H9 (cell line): ENCODE data around the gene SPATA20. TPM values are rescaled to one million over a fixed set of nuclear protein-coding genes. Genes with fewer than 3 reads are reported as not detected.

Experiments used
- DNase-seq: peaks from one replicate; pipeline ENCODE4 v3.0.0-alpha.2; 2017
- H2AFZ ChIP-seq: one replicate; pipeline ENCODE4 v1.6.1; 2013; ENCODE audit warnings: mild to moderate bottlenecking, low read length, control low read depth, moderate library complexity
- H2AK5ac ChIP-seq: 2 replicates; pipeline ENCODE4 v1.6.1; 2013; ENCODE audit warnings: low read length, control low read depth, mixed read lengths; ENCODE audit not compliant: insufficient read length
- H2BK120ac ChIP-seq: one replicate; pipeline ENCODE4 v1.6.1; 2013; ENCODE audit warnings: low read depth, mild to moderate bottlenecking, low read length, control low read depth, inconsistent platforms; ENCODE audit not compliant: poor library complexity, severe bottlenecking
- H2BK12ac ChIP-seq: 2 replicates; pipeline ENCODE4 v1.6.1; 2013; ENCODE audit warnings: low read length, control low read depth, mixed read lengths, low read depth; ENCODE audit not compliant: insufficient read length
- H2BK15ac ChIP-seq: 2 replicates; pipeline ENCODE4 v1.6.1; 2013; ENCODE audit warnings: low read depth, low read length, control low read depth
- H2BK20ac ChIP-seq: one replicate; pipeline ENCODE4 v1.6.1; 2013; ENCODE audit warnings: low read depth, mild to moderate bottlenecking, low read length, control low read depth, inconsistent platforms; ENCODE audit not compliant: poor library complexity, severe bottlenecking
- H2BK5ac ChIP-seq: 2 replicates; pipeline ENCODE4 v1.6.1; 2013; ENCODE audit warnings: low read length, control low read depth, mixed read lengths; ENCODE audit not compliant: insufficient read length
- H3K14ac ChIP-seq: 2 replicates; pipeline ENCODE4 v1.6.1; 2013; ENCODE audit warnings: low read length, control low read depth; ENCODE audit not compliant: insufficient read depth
- H3K18ac ChIP-seq: 2 replicates; pipeline ENCODE4 v1.6.1; 2013; ENCODE audit warnings: low read depth, mild to moderate bottlenecking, mixed read lengths, low read length, control low read depth; ENCODE audit not compliant: insufficient read length
- H3K23ac ChIP-seq: 2 replicates; pipeline ENCODE4 v1.6.1; 2013; ENCODE audit warnings: low read length, control low read depth, mixed read lengths, low read depth; ENCODE audit not compliant: insufficient read length
- H3K23me2 ChIP-seq: 2 replicates; pipeline ENCODE4 v1.6.1; 2013; ENCODE audit warnings: low read depth, mild to moderate bottlenecking, mixed read lengths, low read length, control low read depth; ENCODE audit not compliant: insufficient read length, poor library complexity, severe bottlenecking
- H3K27ac ChIP-seq: 2 replicates; pipeline ENCODE4 v1.5.1; 2013; ENCODE audit warnings: low read length, control low read depth, mixed read lengths, low read depth; ENCODE audit not compliant: insufficient read length
- H3K27me3 ChIP-seq: 2 replicates; pipeline ENCODE4 v1.6.1; 2013; ENCODE audit warnings: low read length, control low read depth, inconsistent platforms; ENCODE audit not compliant: insufficient read depth
- H3K4ac ChIP-seq: 2 replicates; pipeline ENCODE4 v1.6.1; 2013; ENCODE audit warnings: low read depth, mild to moderate bottlenecking, control low read depth, inconsistent platforms, low read length, moderate library complexity
- H3K4me1 ChIP-seq: 2 replicates; pipeline ENCODE4 v1.6.1; 2013; ENCODE audit warnings: low read length, control low read depth, inconsistent platforms; ENCODE audit not compliant: insufficient read depth
- H3K4me2 ChIP-seq: 2 replicates; pipeline ENCODE4 v1.6.1; 2013; ENCODE audit warnings: low read length, control low read depth, mixed read lengths; ENCODE audit not compliant: insufficient read length, insufficient read depth
- H3K56ac ChIP-seq: 2 replicates; pipeline ENCODE4 v1.6.1; 2013; ENCODE audit warnings: low read depth, mild to moderate bottlenecking, mixed read lengths, low read length, control low read depth; ENCODE audit not compliant: insufficient read length
- H3K79me1 ChIP-seq: 2 replicates; pipeline ENCODE4 v1.6.1; 2013; ENCODE audit warnings: low read depth, mild to moderate bottlenecking, moderate library complexity, low read length, control low read depth, inconsistent platforms; ENCODE audit not compliant: insufficient read depth, poor library complexity, severe bottlenecking
- H3K79me2 ChIP-seq: 2 replicates; pipeline ENCODE4 v1.6.1; 2013; ENCODE audit warnings: low read length, control low read depth, inconsistent platforms; ENCODE audit not compliant: insufficient read depth
- H3K9ac ChIP-seq: 2 replicates; pipeline ENCODE4 v1.6.1; 2013; ENCODE audit warnings: low read length, control low read depth, mixed read lengths; ENCODE audit not compliant: insufficient read length; ENCODE audit errors: extremely low read depth
- H3K9me3 ChIP-seq: one replicate; pipeline ENCODE4 v1.6.1; 2013; ENCODE audit warnings: low read depth, low read length, inconsistent platforms; ENCODE audit not compliant: control insufficient read depth
- H3T11ph ChIP-seq: one replicate; pipeline ENCODE4 v1.6.1; 2013; ENCODE audit warnings: mild to moderate bottlenecking, low read length, control low read depth, inconsistent platforms
- H4K20me1 ChIP-seq: one replicate; pipeline ENCODE4 v1.6.1; 2013; ENCODE audit not compliant: control insufficient read depth, insufficient read length, insufficient read depth
- H4K5ac ChIP-seq: 2 replicates; pipeline ENCODE4 v1.6.1; 2013; ENCODE audit warnings: low read depth, mild to moderate bottlenecking, mixed read lengths, low read length, control low read depth; ENCODE audit not compliant: insufficient read length
- H4K8ac ChIP-seq: replicated peaks from 2 replicates; pipeline ENCODE4 v1.6.1; 2013; ENCODE audit warnings: low read length, control low read depth, mixed read lengths, low read depth; ENCODE audit not compliant: insufficient read length
- H4K91ac ChIP-seq: 2 replicates; pipeline ENCODE4 v1.6.1; 2013; ENCODE audit warnings: low read depth, mild to moderate bottlenecking, moderate library complexity, mixed read lengths, low read length, control low read depth; ENCODE audit not compliant: insufficient read length
- H3K27ac Mint-ChIP-seq, 3 experiments: 2 replicates in 2 of 3; 3 replicates in 1 of 3; pipeline ENCODE4 v1.8.0; 2020 to 2021; ENCODE audit warnings: mixed read lengths in 3 of 3, mild to moderate bottlenecking in 1 of 3, moderate library complexity in 1 of 3
- H3K27me3 Mint-ChIP-seq: 2 replicates; pipeline ENCODE4 v1.8.0; 2021; ENCODE audit warnings: low read depth, mild to moderate bottlenecking, moderate library complexity, mixed read lengths
- H3K36me3 Mint-ChIP-seq, 3 experiments: 2 replicates in 2 of 3; 3 replicates in 1 of 3; pipeline ENCODE4 v1.8.0; 2020 to 2021; ENCODE audit warnings: low read depth in 3 of 3, mixed read lengths in 3 of 3; ENCODE audit not compliant: insufficient read depth in 1 of 3
- H3K4me1 Mint-ChIP-seq, 2 experiments: 2 replicates each; pipeline ENCODE4 v1.8.0; 2020; ENCODE audit warnings: mixed read lengths in 2 of 2
- H3K4me3 Mint-ChIP-seq, 2 experiments: 2 replicates in 1 of 2; 3 replicates in 1 of 2; pipeline ENCODE4 v1.8.0; 2020 to 2021; ENCODE audit warnings: mild to moderate bottlenecking in 2 of 2, mixed read lengths in 2 of 2, moderate library complexity in 1 of 2
- H3K9me3 Mint-ChIP-seq, 2 experiments: 2 replicates in 1 of 2; 3 replicates in 1 of 2; pipeline ENCODE4 v1.8.0; 2020; ENCODE audit warnings: mild to moderate bottlenecking in 2 of 2, mixed read lengths in 2 of 2, moderate library complexity in 1 of 2
- CTCF ChIP-seq: fragments of 200-600 bp; sonication (generic); conservative IDR thresholded peaks from 3 replicates; pipeline ENCODE4 v1.8.0; 2021; ENCODE audit warnings: antibody characterized with exemption, mild to moderate bottlenecking
- WGBS: extraction: QIAGEN DNeasy Blood & Tissue Kit; methylation state at CpG from one replicate; pipeline ENCODE4 v1.1.7; 2013; ENCODE audit warnings: missing lambda C conversion rate, low lambda C conversion rate, mixed read lengths; ENCODE audit not compliant: insufficient read length; ENCODE audit errors: extremely low coverage; 5-methylcytosine and 5-hydroxymethylcytosine counted together
- total RNA-seq: library from RNA; stranded (reverse); gene quantifications from 2 replicates; pipeline ENCODE4 v1.2.1, GENCODE V29; 2021

SPATA20 gene
- total RNA-seq, 1 experiment from 2014 or later: 23.9 TPM

DNA sequence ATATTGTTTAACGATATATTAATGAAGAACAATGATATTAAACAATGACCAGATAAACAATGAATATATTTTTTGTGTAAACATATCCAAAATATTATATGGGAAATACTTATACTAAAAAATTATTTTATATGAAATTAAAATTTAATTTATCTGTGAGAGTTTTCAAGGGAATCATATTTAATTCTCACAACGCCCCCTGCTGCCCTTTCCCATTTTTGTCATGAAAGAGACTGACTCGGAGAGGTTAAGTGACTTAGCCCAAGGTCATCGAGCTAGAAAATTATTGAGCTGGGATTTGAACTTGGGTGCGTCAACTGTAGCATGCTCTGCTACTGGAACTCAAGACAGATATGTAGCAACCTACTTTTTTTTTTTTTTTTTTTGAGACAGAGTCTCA is 45.9 kb upstream of the SPATA20 start:
- peaks cover 8% of the 10 kb centered on the region in 2 experiments for H3K4me1 Mint-ChIP-seq
- Histone ChIP-seq H3K18ac (no peak overlapping the region), H2BK12ac (no peak overlapping the region), H2AFZ (no peak overlapping the region), H3K4me1 (peaks cover 3% of the 10 kb centered on the region; the same call in 1 of the 2 replicates), H2BK15ac (no peak overlapping the region), H2BK120ac (no peak overlapping the region), H3K27me3 (no peaks in the 10 kb centered on the region; the same call in 1 of the 2 replicates), H2AK5ac (no peak overlapping the region), H2BK20ac (no peak overlapping the region), H3K14ac (no peak overlapping the region), H3K79me1 (no peaks in the 10 kb centered on the region), H4K8ac (no peak overlapping the region), H4K20me1 (no peaks in the 10 kb centered on the region), H3K23ac (no peak overlapping the region), H4K91ac (no peak overlapping the region), H3K4ac (no peak overlapping the region), H2BK5ac (no peak overlapping the region), H3K23me2 (no peaks in the 10 kb centered on the region), H4K5ac (no peak overlapping the region), H3K79me2 (no peaks in the 10 kb centered on the region), H3T11ph (no peak overlapping the region), H3K56ac (no peak overlapping the region), H3K9ac (no peak overlapping the region), H3K27ac (no peak overlapping the region), H3K4me2 (no peak overlapping the region), H3K9me3 (no peaks in the 10 kb centered on the region)
- DNase-seq: no peak
- 89% methylated on average over 1 of the region's 5 CpGs for WGBS
- peak; percentile 69 for TF ChIP-seq CTCF
- no peaks in the 10 kb centered on the region for H3K9me3 Mint-ChIP-seq
- H3K27ac Mint-ChIP-seq: no peak overlapping the region
- H3K27me3 Mint-ChIP-seq: peaks cover 9% of the 10 kb centered on the region; the same call in 1 of the 2 replicates
- no peak overlapping the region for H3K4me3 Mint-ChIP-seq
- H3K36me3 Mint-ChIP-seq: no peaks in the 10 kb centered on the region
